ENCODE measurements around the gene MRPS34.
A peak's percentile ranks its signal among the peaks of the same experiment; 100 is the strongest.

DNA sequence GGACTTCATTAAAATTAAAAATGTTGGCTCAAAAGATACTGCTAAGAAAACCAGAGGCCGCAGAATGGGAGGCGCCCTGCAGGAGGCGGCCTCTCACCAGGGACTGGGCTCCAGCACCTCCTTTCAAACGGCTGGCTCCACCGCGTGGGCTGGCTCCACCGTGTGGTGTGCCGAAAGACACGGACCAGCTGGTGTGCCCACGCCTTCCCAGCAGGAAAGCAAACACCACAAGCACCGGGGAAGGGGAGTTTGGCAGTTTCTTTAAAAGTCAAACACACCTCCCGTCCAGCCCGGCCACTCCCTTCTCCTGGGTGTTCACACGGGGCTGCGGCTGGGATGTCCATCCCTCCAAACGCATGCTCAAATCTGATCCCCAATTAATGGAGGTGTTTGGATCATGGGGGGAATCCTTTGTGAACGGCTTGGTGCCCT is 39.8 kb upstream of the MRPS34 start:
- TF ChIP-seq, protein P1, sequence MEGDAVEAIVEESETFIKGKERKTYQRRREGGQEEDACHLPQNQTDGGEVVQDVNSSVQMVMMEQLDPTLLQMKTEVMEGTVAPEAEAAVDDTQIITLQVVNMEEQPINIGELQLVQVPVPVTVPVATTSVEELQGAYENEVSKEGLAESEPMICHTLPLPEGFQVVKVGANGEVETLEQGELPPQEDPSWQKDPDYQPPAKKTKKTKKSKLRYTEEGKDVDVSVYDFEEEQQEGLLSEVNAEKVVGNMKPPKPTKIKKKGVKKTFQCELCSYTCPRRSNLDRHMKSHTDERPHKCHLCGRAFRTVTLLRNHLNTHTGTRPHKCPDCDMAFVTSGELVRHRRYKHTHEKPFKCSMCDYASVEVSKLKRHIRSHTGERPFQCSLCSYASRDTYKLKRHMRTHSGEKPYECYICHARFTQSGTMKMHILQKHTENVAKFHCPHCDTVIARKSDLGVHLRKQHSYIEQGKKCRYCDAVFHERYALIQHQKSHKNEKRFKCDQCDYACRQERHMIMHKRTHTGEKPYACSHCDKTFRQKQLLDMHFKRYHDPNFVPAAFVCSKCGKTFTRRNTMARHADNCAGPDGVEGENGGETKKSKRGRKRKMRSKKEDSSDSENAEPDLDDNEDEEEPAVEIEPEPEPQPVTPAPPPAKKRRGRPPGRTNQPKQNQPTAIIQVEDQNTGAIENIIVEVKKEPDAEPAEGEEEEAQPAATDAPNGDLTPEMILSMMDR (IDR thresholded peaks at IDR 0.05; ENCODE audit: insufficient read depth, low read depth, low read length): peak; percentile 35
- no peak for TF ChIP-seq EZH2 (IDR thresholded peaks at IDR 0.05; ENCODE audit: insufficient read depth, low read length)

Measured in astrocyte (in vitro differentiated cells and primary cell).